ENCODE results near the gene IFNA6. TPM values are rescaled to one million over a fixed set of nuclear protein-coding genes. Genes with fewer than 3 reads are reported as not detected.

IFNA6 gene
- total and polyA plus RNA-seq, 10 of the 15 experiments (the other 5 are each of a cell fraction or from before 2014, with no cell fraction given): 0.04 TPM; not detected in 9

- TF ChIP-seq SKIL (IDR thresholded peaks at IDR 0.05; ENCODE audit: low read depth, poor library complexity, severe bottlenecking) (no peak), TARDBP (IDR thresholded peaks at IDR 0.05; ENCODE audit: borderline replicate concordance) (no peak), PKNOX1 (IDR thresholded peaks at IDR 0.05) (no peak), RAD51 (IDR thresholded peaks at IDR 0.05) (no peak), POLR2AphosphoS2 (IDR thresholded peaks at IDR 0.05; ENCODE audit: low read depth, low read length) (no peak), SMAD5 (IDR thresholded peaks at IDR 0.05; ENCODE audit: low read depth) (no peak)
Measured at GRCh38 chr9:21383627-21384026, 32.9 kb upstream of the IFNA6 start (continued).

- no peaks in the 10 kb centered on the region for H3K36me3 ChIP-seq (ENCODE audit: control insufficient read depth in 2 of 2, insufficient read depth in 2 of 2, low read length in 1 of 2)
- H3K4me3 ChIP-seq: peak overlapping the region; percentile 25; the same call in 1 of the 2 replicates
- peak overlapping the region; percentile 42 for H3K9ac ChIP-seq (ENCODE audit: control insufficient read depth, insufficient read depth, low read length)
- peak overlapping the region; percentile 69 for H3K27ac ChIP-seq (ENCODE audit: control insufficient read depth, insufficient read depth)
- DNase-seq (ENCODE audit: low read depth, low spot score): peak; percentile 94
- RAD21 ChIA-PET (ENCODE audit: unreplicated experiment): interaction anchor here (0.7 to 6.3 kb wide), 9 partner anchors 10 to 56 kb away, joined by 3 to 37 read pairs (median 9); partner anchors contain the start of gene KLHL9
- H3K4me2 ChIP-seq (ENCODE audit: control insufficient read depth, insufficient read depth): peak overlapping the region; percentile 79
- 1% methylated on average over 5 of the region's 5 CpGs for WGBS (ENCODE audit: insufficient coverage, insufficient replicate concordance, low lambda C conversion rate, missing lambda C conversion rate)
- POLR2A ChIA-PET: interaction anchor here (0.6 to 2.2 kb wide), 6 partner anchors 9 to 173 kb away, joined by 3 to 12 read pairs (median 4); no protein-coding TSS in a partner anchor
- H2AFZ ChIP-seq (ENCODE audit: control insufficient read depth, low read depth, low read length): peak overlapping the region; percentile 73
- in situ Hi-C loops (cut with MboI) (no loop called here), intact Hi-C loops (cut with micrococcal nuclease; ENCODE audit: unreplicated experiment) (loop anchor here (1.0 kb wide), 2 partner anchors 24 to 46 kb away; partner anchors contain the start of gene KLHL9)
- peaks cover 22% of the 10 kb centered on the region for H3K4me1 ChIP-seq (ENCODE audit: control insufficient read depth, insufficient read depth, low read length)
- H3K27me3 ChIP-seq (replicated peaks in 1 of 2; ENCODE audit: control insufficient read depth in 2 of 2, insufficient read depth in 2 of 2, low read length in 1 of 2): no peaks in the 10 kb centered on the region
- FAIRE-seq: peak; percentile 84
- no peaks in the 10 kb centered on the region for H4K20me1 ChIP-seq (ENCODE audit: control insufficient read depth, insufficient read depth)
- CTCF ChIA-PET: interaction anchor here (0.6 to 7.2 kb wide), 8 partner anchors 12 to 187 kb away, joined by 3 to 111 read pairs (median 4); partner anchors contain the start of gene KLHL9
- H3K9me3 ChIP-seq (replicated peaks; ENCODE audit: control insufficient read depth, insufficient read depth, low read length): no peaks in the 10 kb centered on the region; the same call in 2 of the 3 replicates
- BruUV-seq (replicated peaks): no TSS peak
- SMC1A ChIA-PET (ENCODE audit: uncharacterized antibody, unreplicated experiment): interaction anchor here (1.1 to 8.2 kb wide), 11 partner anchors 10 to 55 kb away, joined by 3 to 78 read pairs (median 18); partner anchors contain the start of gene KLHL9
- ATAC-seq: peak; percentile 92
- H3K79me2 ChIP-seq (ENCODE audit: control insufficient read depth, insufficient read depth, low read length): no peaks in the 10 kb centered on the region
- TF ChIP-seq YBX1 (IDR thresholded peaks at IDR 0.05) (peak; percentile 94), JUNB (IDR thresholded peaks at IDR 0.05) (peak; percentile 96), STAT3 (IDR thresholded peaks at IDR 0.05; ENCODE audit: low read depth, low read length) (no peak), CBX3 (IDR thresholded peaks at IDR 0.05; ENCODE audit: borderline replicate concordance, low read depth) (no peak), HSF1 (IDR thresholded peaks at IDR 0.05; ENCODE audit: low read depth, low read length) (no peak), IRF3 (IDR thresholded peaks at IDR 0.05) (no peak), KLF5 (IDR thresholded peaks at IDR 0.05; ENCODE audit: partially characterized antibody) (peak; percentile 62), ZNF274 (IDR thresholded peaks at IDR 0.05; ENCODE audit: insufficient read depth, insufficient read length) (no peak), DPF2 (IDR thresholded peaks at IDR 0.05) (peak; percentile 97), TCF3 (IDR thresholded peaks at IDR 0.05; ENCODE audit: borderline replicate concordance, insufficient read depth, low read depth, low read length) (no peak)
Measured at GRCh38 chr9:21381448-21382339, 31.0 kb upstream of the IFNA6 start.
